Adipocyte (in vitro differentiated cells): ENCODE data around the gene CPNE4.
A peak's percentile ranks its signal among the peaks of the same experiment; 100 is the strongest.

Experiments
- DNase-seq: peaks from one replicate; pipeline ENCODE4 v3.0.0-alpha.2; 2015; ENCODE audit warnings: low read depth
- H3K27me3 ChIP-seq: replicated peaks from 2 replicates; pipeline ENCODE4 v1.7.0; 2013; ENCODE audit warnings: mild to moderate bottlenecking, low read length, moderate library complexity; ENCODE audit not compliant: control insufficient read depth, insufficient read depth
- H3K36me3 ChIP-seq: 2 replicates; pipeline ENCODE4 v1.7.0; 2013; ENCODE audit warnings: low read length, mild to moderate bottlenecking, moderate library complexity; ENCODE audit not compliant: control insufficient read depth, insufficient read depth, severe bottlenecking
- H3K4me1 ChIP-seq: 2 replicates; pipeline ENCODE4 v1.7.0; 2013; ENCODE audit warnings: mild to moderate bottlenecking, low read length, moderate library complexity; ENCODE audit not compliant: control insufficient read depth, insufficient read depth
- H3K4me3 ChIP-seq: 2 replicates; pipeline ENCODE4 v1.7.0; 2013; ENCODE audit warnings: mild to moderate bottlenecking, low read length, moderate library complexity
- H3K9ac ChIP-seq: 2 replicates; pipeline ENCODE4 v1.7.0; 2013; ENCODE audit warnings: mild to moderate bottlenecking, low read length, moderate library complexity
- H3K9me3 ChIP-seq: 2 replicates; pipeline ENCODE4 v1.7.0; 2013; ENCODE audit warnings: mild to moderate bottlenecking, low read length, moderate library complexity; ENCODE audit not compliant: control insufficient read depth

CPNE4 gene

DNA sequence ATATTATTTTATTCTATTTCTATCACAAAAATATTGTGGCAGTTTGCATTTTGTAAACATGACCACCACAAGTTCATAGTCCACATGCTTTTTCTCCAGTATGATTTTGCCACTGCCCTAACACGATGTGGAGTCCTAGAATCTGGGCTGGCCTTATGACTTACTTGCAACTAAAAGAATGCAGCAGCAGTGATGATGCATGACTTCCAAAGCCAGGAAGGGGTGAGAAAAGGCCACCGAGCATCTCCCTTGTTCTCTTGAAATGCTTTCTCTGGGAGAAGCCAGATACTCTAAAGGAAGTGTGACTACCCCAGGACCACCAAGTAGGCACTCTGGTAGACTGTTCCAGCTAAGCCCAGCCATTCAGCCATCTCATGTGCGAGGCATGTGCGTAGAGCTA, 340.4 kb downstream of the CPNE4 start:
- no peak for DNase-seq
- peaks cover 16% of the 10 kb centered on the region for H3K27me3 ChIP-seq
- no peak overlapping the region for H3K9ac ChIP-seq
- no peaks in the 10 kb centered on the region for H3K9me3 ChIP-seq
- H3K36me3 ChIP-seq = no peaks in the 10 kb centered on the region
- peaks cover 8% of the 10 kb centered on the region for H3K4me1 ChIP-seq
- H3K4me3 ChIP-seq = no peak overlapping the region

- Histone ChIP-seq H3K36me3 (no peaks in the 10 kb centered on the region), H3K4me3 (no peak overlapping the region), H3K27me3 (peaks cover 16% of the 10 kb centered on the region), H3K9me3 (no peaks in the 10 kb centered on the region), H3K4me1 (peaks cover 6% of the 10 kb centered on the region), H3K9ac (no peak overlapping the region)
- DNase-seq = no peak
Observed at GRCh38 chr3:131692356-131692755, 342.5 kb downstream of the CPNE4 start.

- no peak for DNase-seq
- Histone ChIP-seq H3K36me3 (no peaks in the 10 kb centered on the region), H3K27me3 (peaks cover 15% of the 10 kb centered on the region), H3K4me1 (peaks cover 6% of the 10 kb centered on the region), H3K4me3 (no peak overlapping the region), H3K9me3 (peaks cover 2% of the 10 kb centered on the region), H3K9ac (no peak overlapping the region)
Observed at GRCh38 chr3:131690800-131691199, 344.0 kb downstream of the CPNE4 start.

- peaks cover 6% of the 10 kb centered on the region for H3K4me1 ChIP-seq
- H3K4me3 ChIP-seq = peak overlapping the region; percentile 32
- no peaks in the 10 kb centered on the region for H3K36me3 ChIP-seq
- H3K9me3 ChIP-seq = peaks cover 3% of the 10 kb centered on the region
- no peak overlapping the region for H3K9ac ChIP-seq
- peak; percentile 60 for DNase-seq
- peaks cover 32% of the 10 kb centered on the region for H3K27me3 ChIP-seq
Observed at GRCh38 chr3:131688370-131688769, 346.4 kb downstream of the CPNE4 start.

- Histone ChIP-seq H3K4me1 (no peaks in the 10 kb centered on the region), H3K9me3 (peaks cover 4% of the 10 kb centered on the region), H3K4me3 (no peak overlapping the region), H3K36me3 (no peaks in the 10 kb centered on the region), H3K9ac (no peak overlapping the region), H3K27me3 (no peaks in the 10 kb centered on the region)
- DNase-seq = no peak
Observed at GRCh38 chr3:131669600-131669999, 365.2 kb downstream of the CPNE4 start.

GRCh38 chr3:131658771-131659170, 376.0 kb downstream of the CPNE4 start:
- Histone ChIP-seq H3K4me3 (no peak overlapping the region), H3K27me3 (no peaks in the 10 kb centered on the region), H3K36me3 (no peaks in the 10 kb centered on the region), H3K9me3 (peaks cover 4% of the 10 kb centered on the region), H3K9ac (no peak overlapping the region), H3K4me1 (no peaks in the 10 kb centered on the region)
- no peak for DNase-seq

DNA sequence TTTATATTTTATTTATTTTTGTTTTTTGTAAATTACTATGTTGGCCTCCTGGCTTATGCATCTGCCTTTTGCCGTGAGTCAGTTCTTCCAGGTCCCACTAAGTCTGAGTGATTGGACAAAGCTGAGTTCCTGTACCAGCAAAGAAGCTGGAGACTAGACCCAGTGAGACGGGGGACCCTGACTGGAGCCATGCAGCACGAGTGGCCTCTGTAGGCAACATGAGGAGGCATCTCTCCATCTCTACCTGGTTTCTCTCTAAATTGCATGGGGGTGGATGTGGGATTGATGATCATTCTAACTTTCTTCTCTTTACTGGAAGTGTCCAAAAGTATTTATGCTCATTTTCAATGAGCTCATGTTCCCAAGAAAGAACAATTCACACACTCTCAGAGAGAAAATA, 376.7 kb downstream of the CPNE4 start:
- no peaks in the 10 kb centered on the region for H3K27me3 ChIP-seq
- no peak for DNase-seq
- H3K9me3 ChIP-seq = peaks cover 4% of the 10 kb centered on the region
- H3K4me3 ChIP-seq = no peak overlapping the region
- H3K36me3 ChIP-seq = no peaks in the 10 kb centered on the region
- H3K4me1 ChIP-seq = no peaks in the 10 kb centered on the region
- no peak overlapping the region for H3K9ac ChIP-seq

- no peak overlapping the region for H3K4me3 ChIP-seq
- no peaks in the 10 kb centered on the region for H3K9me3 ChIP-seq
- no peaks in the 10 kb centered on the region for H3K36me3 ChIP-seq
- no peak for DNase-seq
- H3K4me1 ChIP-seq = no peaks in the 10 kb centered on the region
- H3K27me3 ChIP-seq = no peaks in the 10 kb centered on the region
- no peak overlapping the region for H3K9ac ChIP-seq
Observed at GRCh38 chr3:131655070-131655690, 379.6 kb downstream of the CPNE4 start.

- no peak overlapping the region for H3K4me3 ChIP-seq
- H3K27me3 ChIP-seq = no peaks in the 10 kb centered on the region
- H3K36me3 ChIP-seq = no peaks in the 10 kb centered on the region
Observed at GRCh38 chr3:131645638-131646037, 389.2 kb downstream of the CPNE4 start.

DNA sequence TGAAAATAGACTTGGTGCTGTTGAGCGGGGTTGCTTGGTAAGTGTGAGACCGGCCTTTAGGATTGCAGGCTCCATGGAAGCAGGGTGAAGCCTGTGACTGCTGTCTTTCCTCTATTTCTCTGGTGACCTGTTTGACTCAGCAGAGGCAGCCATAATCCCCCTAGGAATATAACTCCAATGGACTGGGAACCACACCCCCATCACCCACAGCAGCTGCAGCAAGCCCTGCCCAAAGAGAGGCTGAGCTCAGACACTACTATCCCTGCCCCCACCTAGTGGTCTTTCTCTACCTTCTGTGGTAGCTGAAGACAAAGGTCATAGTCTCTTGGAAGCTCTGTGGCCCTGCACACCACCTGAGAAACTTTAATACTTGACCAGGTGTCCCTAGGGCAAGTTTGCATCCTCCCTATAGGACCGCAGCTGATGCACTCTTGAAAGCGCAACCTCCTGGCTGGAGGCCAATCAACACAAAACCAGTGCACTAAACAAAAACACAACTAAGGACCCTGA, 398.5 kb downstream of the CPNE4 start:
- Histone ChIP-seq H3K4me1 (peaks cover under 1% of the 10 kb centered on the region), H3K4me3 (no peak overlapping the region), H3K27me3 (no peaks in the 10 kb centered on the region), H3K9ac (no peak overlapping the region), H3K36me3 (no peaks in the 10 kb centered on the region), H3K9me3 (peaks cover 8% of the 10 kb centered on the region)
- DNase-seq = no peak

More at GRCh38 chr3:131645638-131646037, 389.2 kb downstream of the CPNE4 start:
- DNase-seq = no peak
- no peak overlapping the region for H3K9ac ChIP-seq
- H3K4me1 ChIP-seq = no peaks in the 10 kb centered on the region
- H3K9me3 ChIP-seq = no peaks in the 10 kb centered on the region

DNA sequence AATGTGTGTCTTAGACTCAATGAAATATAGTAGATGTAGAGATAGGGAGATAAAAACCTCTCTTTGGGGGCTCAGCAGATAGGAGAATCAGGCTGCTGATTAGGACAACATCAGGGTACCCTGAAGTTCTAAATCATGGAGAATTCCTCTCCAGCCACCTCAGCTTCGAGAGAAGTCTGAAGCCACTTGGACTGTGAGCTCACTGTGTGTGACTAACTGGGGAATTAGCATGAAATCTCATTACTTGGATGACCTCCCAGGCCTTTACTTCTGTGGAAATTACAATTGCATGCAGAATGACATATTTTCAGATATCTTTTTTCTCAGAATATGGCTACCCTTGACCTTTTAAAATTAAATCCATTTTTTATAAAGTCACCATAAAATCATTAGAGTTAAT, 404.0 kb downstream of the CPNE4 start:
- Histone ChIP-seq H3K4me1 (peaks cover 18% of the 10 kb centered on the region), H3K9me3 (no peaks in the 10 kb centered on the region), H3K9ac (no peak overlapping the region), H3K27me3 (no peaks in the 10 kb centered on the region), H3K4me3 (no peak overlapping the region), H3K36me3 (no peaks in the 10 kb centered on the region)
- peak; percentile 0 for DNase-seq

DNA sequence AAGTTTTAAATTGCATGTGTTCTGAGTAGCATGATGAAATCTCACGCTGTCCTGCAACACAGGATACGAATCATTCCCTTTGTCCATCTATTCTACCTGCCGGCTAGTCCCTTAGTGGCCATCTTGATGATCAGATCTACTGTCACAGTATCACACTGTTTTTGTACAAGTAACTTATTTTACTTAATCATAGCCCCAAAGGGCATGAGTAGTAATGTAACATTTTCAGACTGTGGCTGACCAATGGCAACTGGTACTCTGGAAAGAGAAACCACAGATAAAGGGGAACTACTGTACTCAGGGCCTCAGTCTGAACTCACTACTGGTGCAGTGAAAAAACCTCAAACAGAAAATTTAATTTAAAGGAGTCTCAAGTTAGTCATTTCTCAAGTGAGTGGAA, 404.7 kb downstream of the CPNE4 start:
- no peak for DNase-seq

More for the DNA sequence above, 404.7 kb downstream of the CPNE4 start:
- H3K36me3 ChIP-seq = no peaks in the 10 kb centered on the region
- no peak overlapping the region for H3K4me3 ChIP-seq
- H3K4me1 ChIP-seq = peaks cover 18% of the 10 kb centered on the region
- no peaks in the 10 kb centered on the region for H3K27me3 ChIP-seq
- H3K9ac ChIP-seq = no peak overlapping the region
- no peaks in the 10 kb centered on the region for H3K9me3 ChIP-seq
